Thoracic aorta endothelial cell (primary cell): ENCODE data around the gene TXNDC8. TPM values are rescaled to one million over a fixed set of nuclear protein-coding genes. Genes with fewer than 3 reads are reported as not detected.

Experiments used
- small RNA-seq: library from RNA; depleted of rRNA; stranded (forward); fragments of <200 nt; gene quantifications from one replicate; pipeline ENCODE3, GENCODE V24; 2012
- total RNA-seq: library from RNA; depleted of rRNA; stranded (reverse); fragments of >200 nt; gene quantifications from 2 replicates; pipeline ENCODE4 v1.2.3, GENCODE V29; 2012

TXNDC8 gene
- not detected in 2 replicates for total RNA-seq

DNA sequence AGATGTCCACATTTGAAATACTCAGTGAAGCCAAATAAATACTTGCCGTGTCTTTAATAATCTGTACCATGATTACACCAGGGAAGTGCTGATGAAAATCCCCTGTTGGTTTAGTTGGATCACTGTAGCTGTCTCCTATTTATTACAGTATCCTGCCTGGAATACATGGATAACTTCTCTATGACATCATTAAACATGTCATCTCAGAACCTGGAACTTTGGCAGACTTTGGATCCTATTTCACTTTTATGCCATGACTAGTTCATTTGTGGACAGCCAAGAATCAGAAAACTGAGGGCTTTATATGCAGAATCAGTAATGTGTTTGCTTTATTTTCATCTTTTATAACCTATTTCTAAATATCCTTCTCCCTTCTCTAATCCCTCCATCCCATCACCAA, at the start of gene TXNDC8:
Gene TXNDC8, minus strand, starts transcription at position 137 of the 400 bp plus-strand sequence.

GRCh38 chr9:110256380-110257096, 81.1 kb downstream of the TXNDC8 start, which contains the start of gene TXN:
Gene TXN (minus strand): TSS chr9:110256507. CDS start chr9:110256435, 72 bp downstream.

Small RNAs within 50 kb of the gene (small RNA-seq; reads per million reads assigned to genes)
- gene RNU6-1039P: not detected

Other genes with a start within 250 kb of the TXNDC8 start
- gene C9orf152, start 129.7 kb downstream of the TXNDC8 start, total RNA-seq: not detected in 2 replicates
- 359 and 394 TPM in 2 replicates for gene TXN, start 81.4 kb downstream of the TXNDC8 start, total RNA-seq
- gene SVEP1, start 241.9 kb upstream of the TXNDC8 start, total RNA-seq: 0.13 and 0.14 TPM in 2 replicates